ENCODE data around the gene LMAN2. TPM values are rescaled to one million over a fixed set of nuclear protein-coding genes. Genes with fewer than 3 reads are reported as not detected.

The LMAN2 gene
- total and polyA plus RNA-seq, 10 donors = 50.1 to 211 (median 98.1) TPM

- Histone ChIP-seq H3K9me3 (no peaks in the 10 kb centered on the region), H3K27ac (no peak overlapping the region), H3K4me3 (no peak overlapping the region), H3K36me3 (no peaks in the 10 kb centered on the region), H3K4me1 (peaks cover 17 to 45% (median 32%) of the 10 kb centered on the region in 6 donors), H3K27me3 (replicated peaks in 1 of 7) (peaks cover 0 to 29% (median 1%) of the 10 kb centered on the region in 7 donors)
- DNase-seq = no peak
- intact Hi-C loops (cut with DNase I; ENCODE audit: low total_unique reads) = loop anchor here (5.0 kb wide), 1 partner anchor 110 kb away; no protein-coding TSS in a partner anchor
- TF ChIP-seq CTCF (IDR thresholded peaks at IDR 0.05 in 8 of 11, conservative IDR thresholded peaks at IDR 0.05 in 3 of 11) (no peak), POLR2A (IDR thresholded peaks at IDR 0.05) (no peak)
- 51 to 69% (median 65%) methylated on average over 5 of the region's 5 CpGs for WGBS, 5 donors
Observed at GRCh38 chr5:177392765-177393164, 41.3 kb upstream of the LMAN2 start.

DNA sequence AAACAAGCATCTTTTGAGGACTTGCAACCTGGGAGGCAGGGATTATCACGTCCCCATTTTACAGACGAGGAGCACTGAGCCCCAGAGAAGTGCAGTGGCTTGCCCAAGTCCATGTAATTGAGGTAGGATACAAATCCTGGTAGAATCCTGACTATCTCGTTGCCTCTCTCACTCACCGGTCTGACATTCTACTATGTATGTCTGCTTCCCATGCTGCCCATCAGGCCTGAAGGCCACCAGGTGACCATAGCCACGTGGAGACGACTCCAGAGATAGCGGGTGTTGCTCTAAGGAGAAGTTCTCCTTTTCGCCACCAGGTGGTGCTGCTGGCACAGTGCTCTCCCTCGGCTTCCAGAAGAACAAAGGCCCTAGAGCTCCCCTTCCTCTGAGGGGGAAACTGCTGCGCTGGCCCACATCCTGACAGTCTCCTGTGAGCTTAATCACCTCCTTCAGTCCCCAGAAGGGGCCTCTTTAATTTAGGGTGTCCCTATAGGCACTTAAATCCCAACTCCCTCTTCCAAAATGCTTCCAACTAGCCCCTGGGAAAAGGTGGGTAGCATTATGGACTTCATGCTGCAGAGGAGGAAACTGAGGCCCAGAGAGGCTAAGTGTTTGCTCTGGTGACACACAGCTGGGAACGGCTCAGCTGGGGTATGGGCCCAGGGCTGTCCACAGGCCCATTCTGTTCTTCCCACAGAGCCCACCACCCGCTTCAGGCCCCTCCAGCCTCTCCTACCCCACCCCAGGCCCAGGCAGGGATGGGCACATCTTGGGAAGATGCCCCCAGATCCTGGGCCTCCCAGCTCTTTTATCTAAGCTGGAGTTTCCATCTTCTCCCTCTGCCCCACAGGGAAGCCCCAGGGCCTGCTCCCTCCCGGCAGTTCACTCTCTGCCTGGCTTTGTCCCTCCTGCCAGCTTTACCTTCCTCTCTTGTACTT is 39.2 kb upstream of the LMAN2 start:
- Histone ChIP-seq H3K9me3 (no peaks in the 10 kb centered on the region), H3K27me3 (replicated peaks in 1 of 7) (peaks cover 0 to 16% (median 0%) of the 10 kb centered on the region in 7 donors), H3K4me3 (peak overlapping the region in 1 of 8 donors; percentile 18), H3K27ac (peak overlapping the region in 6 of 8 donors; percentile 3 to 86 (median 68)), H3K36me3 (no peaks in the 10 kb centered on the region), H3K4me1 (peaks cover 17 to 59% (median 38%) of the 10 kb centered on the region in 6 donors)
- intact Hi-C loops (cut with DNase I; ENCODE audit: low total_unique reads) = loop anchor here (5.0 kb wide), 1 partner anchor 112 kb away; no protein-coding TSS in a partner anchor
- DNase-seq = peak; percentile 93
- WGBS, 5 donors = 19 to 27% (median 25%) methylated on average over 10 to 13 of the region's 13 CpGs
- peak in 2 of 3 donors; percentile 46 to 59 for TF ChIP-seq POLR2AphosphoS5 (IDR thresholded peaks at IDR 0.05)
- TF ChIP-seq CTCF (IDR thresholded peaks at IDR 0.05 in 8 of 11, conservative IDR thresholded peaks at IDR 0.05 in 3 of 11) = peak; percentile 93 to 99 (median 98)
- TF ChIP-seq POLR2A (IDR thresholded peaks at IDR 0.05) = no peak

GRCh38 chr5:177389241-177390169 is 38.0 kb upstream of the LMAN2 start:
- intact Hi-C loops (cut with DNase I; ENCODE audit: low total_unique reads) = loop anchor here (5.0 kb wide), 1 partner anchor 113 kb away; no protein-coding TSS in a partner anchor
- peaks cover 0 to 18% (median 0%) of the 10 kb centered on the region in 7 donors for H3K27me3 ChIP-seq (replicated peaks in 1 of 7)
- H3K4me3 ChIP-seq = peak overlapping the region in 1 of 8 donors; percentile 18
- H3K4me1 ChIP-seq = peaks cover 17 to 70% (median 39%) of the 10 kb centered on the region in 6 donors
- TF ChIP-seq POLR2A (IDR thresholded peaks at IDR 0.05) (no peak), POLR2AphosphoS5 (IDR thresholded peaks at IDR 0.05) (peak in 1 of 3 donors; percentile 30)
- DNase-seq = no peak
- WGBS, 5 donors = 28 to 46% (median 42%) methylated on average over 21 of the region's 21 CpGs
- H3K27ac ChIP-seq = peak overlapping the region; percentile 3 to 86 (median 60)
- no peaks in the 10 kb centered on the region for H3K9me3 ChIP-seq
- H3K36me3 ChIP-seq = no peaks in the 10 kb centered on the region

DNA sequence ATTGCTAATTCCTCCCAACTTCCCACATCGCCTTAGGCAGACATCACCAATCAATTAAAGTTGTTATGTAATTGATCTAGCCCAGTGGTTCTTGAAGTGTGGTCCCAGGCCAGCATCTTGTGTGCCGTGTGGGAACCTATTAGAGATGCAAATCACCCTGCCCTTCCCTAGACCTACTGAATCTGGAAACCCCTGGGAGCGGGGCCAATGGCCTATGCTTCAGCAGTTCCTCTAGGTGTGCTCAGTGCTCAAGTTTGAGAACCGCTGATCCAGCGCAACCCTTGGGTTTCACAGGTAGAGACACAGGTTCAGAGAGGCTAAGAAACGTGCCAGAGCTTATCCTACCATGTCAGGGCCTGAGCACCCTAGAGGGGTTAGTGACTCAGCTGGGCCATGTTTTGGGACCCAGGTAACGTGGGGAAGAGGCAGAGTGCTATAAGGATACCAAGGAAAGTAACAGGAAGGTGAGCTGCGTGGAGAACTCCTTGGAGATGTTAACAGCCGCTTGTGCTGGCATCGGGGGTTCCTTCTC is 37.1 kb upstream of the LMAN2 start:
- peak overlapping the region in 1 of 8 donors; percentile 18 for H3K4me3 ChIP-seq
- no peaks in the 10 kb centered on the region for H3K9me3 ChIP-seq
- no peak for TF ChIP-seq POLR2A (IDR thresholded peaks at IDR 0.05)
- no peaks in the 10 kb centered on the region for H3K36me3 ChIP-seq
- peaks cover 17 to 70% (median 38%) of the 10 kb centered on the region in 6 donors for H3K4me1 ChIP-seq
- WGBS, 5 donors = 79 to 92% (median 83%) methylated on average over 10 of the region's 10 CpGs
- H3K27ac ChIP-seq = peak overlapping the region in 7 of 8 donors; percentile 5 to 86 (median 55)
- peaks cover 0 to 23% (median 0%) of the 10 kb centered on the region in 7 donors for H3K27me3 ChIP-seq (replicated peaks in 1 of 7)
- no peak for DNase-seq
- intact Hi-C loops (cut with DNase I; ENCODE audit: low total_unique reads) = no loop called here
